ENCODE results near the gene NME1.
"Not testable (repeated sequence)": the region's sequence is repeated elsewhere in the genome, so short reads cannot be mapped to it uniquely, and the experiment has no call there.

Gene NME1
- total RNA-seq: 7.5 to 89.3 reads per million in 2 experiments

GRCh38 chr17:51153210-51154072 lies at the start of gene NME1:
NME1 (plus strand) TSS chr17:51153559; CDS start chr17:51155655, 2,096 bp downstream.
- DNase-seq (ENCODE audit: low read depth): peak; percentile 93

- no peak for DNase-seq (ENCODE audit: low read depth)
These were observed 45.6 kb upstream of the NME1 start for GRCh38 chr17:51107778-51108177.

- not testable (repeated sequence) for DNase-seq (ENCODE audit: low read depth)
These were observed 40.8 kb upstream of the NME1 start for GRCh38 chr17:51112303-51113222.

- DNase-seq (ENCODE audit: low read depth): no peak
These were observed 38.2 kb upstream of the NME1 start for GRCh38 chr17:51115179-51115578.

GRCh38 chr17:51118330-51119195 lies 34.8 kb upstream of the NME1 start:
- no peak for DNase-seq (ENCODE audit: low read depth)

GRCh38 chr17:51119415-51120356 lies 33.7 kb upstream of the NME1 start:
- DNase-seq (ENCODE audit: low read depth): no peak

GRCh38 chr17:51120357-51120738 lies 33.0 kb upstream of the NME1 start:
- peak; percentile 35 for DNase-seq (ENCODE audit: low read depth)

GRCh38 chr17:51120739-51121619 lies 32.4 kb upstream of the NME1 start, which contains the start of gene SPAG9:
SPAG9 (minus strand) TSS chr17:51120868; CDS start chr17:51120656, 212 bp downstream.
- peak; percentile 86 for DNase-seq (ENCODE audit: low read depth)

GRCh38 chr17:51121620-51122472 lies 31.5 kb upstream of the NME1 start:
- DNase-seq (ENCODE audit: low read depth): peak; percentile 47

- DNase-seq (ENCODE audit: low read depth): not testable (repeated sequence)
These were observed 30.8 kb upstream of the NME1 start for GRCh38 chr17:51122473-51123115.

- no peak for DNase-seq (ENCODE audit: low read depth)
These were observed 28.5 kb upstream of the NME1 start for GRCh38 chr17:51124640-51125503.

- no peak for DNase-seq (ENCODE audit: low read depth)
These were observed 25.3 kb upstream of the NME1 start for GRCh38 chr17:51128076-51128475.

GRCh38 chr17:51132964-51133319 lies 20.4 kb upstream of the NME1 start:
- DNase-seq (ENCODE audit: low read depth): no peak

- DNase-seq (ENCODE audit: low read depth): no peak
These were observed 20.0 kb upstream of the NME1 start for GRCh38 chr17:51133365-51133764.

- DNase-seq (ENCODE audit: low read depth): no peak
These were observed 17.4 kb upstream of the NME1 start for GRCh38 chr17:51135956-51136355.

- no peak for DNase-seq (ENCODE audit: low read depth)
These were observed 10.8 kb upstream of the NME1 start for GRCh38 chr17:51142597-51142996.
